ENCODE data around the gene SORCS3.

The SORCS3 gene

GRCh38 chr10:105113666-105114065 is 472.6 kb downstream of the SORCS3 start:
- no peak overlapping the region for H3K4me2 ChIP-seq (ENCODE audit: low read length)
- no peaks in the 10 kb centered on the region for H3K9me2 ChIP-seq (replicated peaks; ENCODE audit: control insufficient read depth, low read length)
- H3F3A ChIP-seq (ENCODE audit: control insufficient read depth, insufficient read depth): no peaks in the 10 kb centered on the region
- H3K4me3 ChIP-seq (ENCODE audit: low read length): no peak overlapping the region
- H3K27me3 ChIP-seq (ENCODE audit: control insufficient read depth, low read length): no peaks in the 10 kb centered on the region
- no peaks in the 10 kb centered on the region for H4K20me1 ChIP-seq (ENCODE audit: control insufficient read depth, insufficient read depth, low read depth, low read length)
- no peak overlapping the region for H3K27ac ChIP-seq (ENCODE audit: low read depth, low read length)
- H3K9me3 ChIP-seq (ENCODE audit: control insufficient read depth, insufficient read depth, low read length): no peaks in the 10 kb centered on the region
- TF ChIP-seq CTCF (IDR thresholded peaks at IDR 0.05; ENCODE audit: low read depth, low read length, poor library complexity, severe bottlenecking): no peak
- TF ChIP-seq EZH2phosphoT487 (IDR thresholded peaks at IDR 0.05; ENCODE audit: borderline replicate concordance, low read length): no peak
- H3K79me2 ChIP-seq (ENCODE audit: control insufficient read depth, low read length): no peaks in the 10 kb centered on the region
- no peaks in the 10 kb centered on the region for H3K36me3 ChIP-seq (ENCODE audit: control insufficient read depth, low read length)
- no peaks in the 10 kb centered on the region for H3K4me1 ChIP-seq (ENCODE audit: control insufficient read depth, low read length)

GRCh38 chr10:105121743-105122142 is 480.7 kb downstream of the SORCS3 start:
- no peaks in the 10 kb centered on the region for H3K79me2 ChIP-seq (ENCODE audit: control insufficient read depth, low read length)
- H4K20me1 ChIP-seq (ENCODE audit: control insufficient read depth, insufficient read depth, low read depth, low read length): no peaks in the 10 kb centered on the region
- H3K27me3 ChIP-seq (ENCODE audit: control insufficient read depth, low read length): no peaks in the 10 kb centered on the region
- H3K4me2 ChIP-seq (ENCODE audit: low read length): no peak overlapping the region
- no peaks in the 10 kb centered on the region for H3K4me1 ChIP-seq (ENCODE audit: control insufficient read depth, low read length)
- H3F3A ChIP-seq (ENCODE audit: control insufficient read depth, insufficient read depth): no peaks in the 10 kb centered on the region
- TF ChIP-seq EZH2phosphoT487 (IDR thresholded peaks at IDR 0.05; ENCODE audit: borderline replicate concordance, low read length): no peak
- no peak for TF ChIP-seq CTCF (IDR thresholded peaks at IDR 0.05; ENCODE audit: low read depth, low read length, poor library complexity, severe bottlenecking)
- H3K9me3 ChIP-seq (ENCODE audit: control insufficient read depth, insufficient read depth, low read length): no peaks in the 10 kb centered on the region
- H3K9me2 ChIP-seq (replicated peaks; ENCODE audit: control insufficient read depth, low read length): no peaks in the 10 kb centered on the region
- no peak overlapping the region for H3K4me3 ChIP-seq (ENCODE audit: low read length)
- H3K27ac ChIP-seq (ENCODE audit: low read depth, low read length): no peak overlapping the region
- no peaks in the 10 kb centered on the region for H3K36me3 ChIP-seq (ENCODE audit: control insufficient read depth, low read length)

- H3K9me2 ChIP-seq (replicated peaks; ENCODE audit: control insufficient read depth, low read length): no peaks in the 10 kb centered on the region
- no peaks in the 10 kb centered on the region for H3K36me3 ChIP-seq (ENCODE audit: control insufficient read depth, low read length)
- H3K4me2 ChIP-seq (ENCODE audit: low read length): no peak overlapping the region
- no peaks in the 10 kb centered on the region for H4K20me1 ChIP-seq (ENCODE audit: control insufficient read depth, insufficient read depth, low read depth, low read length)
- H3K79me2 ChIP-seq (ENCODE audit: control insufficient read depth, low read length): no peaks in the 10 kb centered on the region
- TF ChIP-seq CTCF (IDR thresholded peaks at IDR 0.05; ENCODE audit: low read depth, low read length, poor library complexity, severe bottlenecking) (no peak), EZH2phosphoT487 (IDR thresholded peaks at IDR 0.05; ENCODE audit: borderline replicate concordance, low read length) (no peak)
- H3K27me3 ChIP-seq (ENCODE audit: control insufficient read depth, low read length): no peaks in the 10 kb centered on the region
- no peak overlapping the region for H3K27ac ChIP-seq (ENCODE audit: low read depth, low read length)
- no peaks in the 10 kb centered on the region for H3F3A ChIP-seq (ENCODE audit: control insufficient read depth, insufficient read depth)
- H3K9me3 ChIP-seq (ENCODE audit: control insufficient read depth, insufficient read depth, low read length): no peaks in the 10 kb centered on the region
- no peak overlapping the region for H3K4me3 ChIP-seq (ENCODE audit: low read length)
- no peaks in the 10 kb centered on the region for H3K4me1 ChIP-seq (ENCODE audit: control insufficient read depth, low read length)
Measured at GRCh38 chr10:105128111-105128510, 487.0 kb downstream of the SORCS3 start.

GRCh38 chr10:105138358-105138757 is 497.3 kb downstream of the SORCS3 start:
- TF ChIP-seq EZH2phosphoT487 (IDR thresholded peaks at IDR 0.05; ENCODE audit: borderline replicate concordance, low read length) (no peak), CTCF (IDR thresholded peaks at IDR 0.05; ENCODE audit: low read depth, low read length, poor library complexity, severe bottlenecking) (no peak)
- Histone ChIP-seq H3K9me2 (replicated peaks; ENCODE audit: control insufficient read depth, low read length) (no peaks in the 10 kb centered on the region), H3K4me2 (ENCODE audit: low read length) (no peak overlapping the region), H3K4me3 (ENCODE audit: low read length) (no peak overlapping the region), H3K27me3 (ENCODE audit: control insufficient read depth, low read length) (no peaks in the 10 kb centered on the region), H3K36me3 (ENCODE audit: control insufficient read depth, low read length) (no peaks in the 10 kb centered on the region), H3K9me3 (ENCODE audit: control insufficient read depth, insufficient read depth, low read length) (no peaks in the 10 kb centered on the region), H3K4me1 (ENCODE audit: control insufficient read depth, low read length) (no peaks in the 10 kb centered on the region), H3K27ac (ENCODE audit: low read depth, low read length) (no peak overlapping the region), H4K20me1 (ENCODE audit: control insufficient read depth, insufficient read depth, low read depth, low read length) (no peaks in the 10 kb centered on the region), H3K79me2 (ENCODE audit: control insufficient read depth, low read length) (no peaks in the 10 kb centered on the region), H3F3A (ENCODE audit: control insufficient read depth, insufficient read depth) (no peaks in the 10 kb centered on the region)
